VCaP (cell line): Measurements from ENCODE around the gene CAB39.

Source experiments
- H3K27ac ChIP-seq: fragments of 450-650 bp; 2 replicates; pipeline ENCODE4 v1.5.1; 2017
- CTCF ChIP-seq: fragments of 450-650 bp; conservative IDR thresholded peaks from 2 replicates; pipeline ENCODE4 v1.5.1; 2017; ENCODE audit warnings: mild to moderate bottlenecking, moderate library complexity

The CAB39 gene

DNA sequence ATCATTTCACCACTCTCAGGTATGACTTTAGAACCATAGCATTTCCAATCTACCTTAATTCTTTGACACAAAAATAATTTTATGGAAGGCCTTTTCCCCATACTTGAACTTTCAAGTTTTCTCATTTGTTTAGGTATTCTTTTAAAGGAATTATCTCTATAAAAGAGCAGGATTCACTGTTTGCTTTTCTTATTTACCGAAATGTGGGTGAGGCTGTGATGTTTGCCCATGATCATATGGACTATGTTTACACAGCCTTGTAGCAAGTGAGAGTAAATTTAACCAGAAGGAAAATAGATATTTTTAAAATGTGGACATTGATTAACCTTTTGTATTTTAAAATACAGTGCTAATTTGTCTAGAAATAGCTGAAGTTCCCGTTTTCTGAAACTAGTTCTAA is 26.3 kb downstream of the CAB39 start:
- H3K27ac ChIP-seq: peak overlapping the region; percentile 94

GRCh38 chr2:230739961-230740360 is 27.3 kb downstream of the CAB39 start:
- TF ChIP-seq CTCF: no peak
- peak overlapping the region; percentile 94 for H3K27ac ChIP-seq

More for the DNA sequence above, 26.3 kb downstream of the CAB39 start:
- TF ChIP-seq CTCF: no peak

- TF ChIP-seq CTCF: no peak
These were observed 30.1 kb downstream of the CAB39 start for GRCh38 chr2:230742781-230743180.

DNA sequence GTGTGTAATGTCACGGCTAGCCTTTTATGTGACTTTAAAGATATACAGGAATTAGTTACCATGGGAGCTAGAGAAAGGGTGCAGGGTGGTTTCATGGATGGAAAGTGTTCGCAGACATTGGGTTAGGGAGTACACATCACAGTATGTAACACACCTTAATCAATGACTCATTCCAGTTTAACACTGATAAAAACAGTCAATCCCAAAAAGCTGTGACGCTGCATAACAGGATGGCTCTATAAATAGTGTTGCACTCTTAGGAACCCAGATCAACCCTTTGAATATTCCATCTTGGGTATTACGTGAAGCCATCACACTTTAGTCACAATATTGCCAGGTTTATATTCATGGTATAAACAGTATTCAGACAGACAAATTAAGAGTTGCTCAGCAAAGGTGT is 33.6 kb downstream of the CAB39 start:
- TF ChIP-seq CTCF: no peak
- H3K27ac ChIP-seq: no peak overlapping the region

More at GRCh38 chr2:230742781-230743180, 30.1 kb downstream of the CAB39 start:
- H3K27ac ChIP-seq: no peak overlapping the region

- no peak overlapping the region for H3K27ac ChIP-seq
These were observed 35.4 kb downstream of the CAB39 start for GRCh38 chr2:230748087-230748486.

DNA sequence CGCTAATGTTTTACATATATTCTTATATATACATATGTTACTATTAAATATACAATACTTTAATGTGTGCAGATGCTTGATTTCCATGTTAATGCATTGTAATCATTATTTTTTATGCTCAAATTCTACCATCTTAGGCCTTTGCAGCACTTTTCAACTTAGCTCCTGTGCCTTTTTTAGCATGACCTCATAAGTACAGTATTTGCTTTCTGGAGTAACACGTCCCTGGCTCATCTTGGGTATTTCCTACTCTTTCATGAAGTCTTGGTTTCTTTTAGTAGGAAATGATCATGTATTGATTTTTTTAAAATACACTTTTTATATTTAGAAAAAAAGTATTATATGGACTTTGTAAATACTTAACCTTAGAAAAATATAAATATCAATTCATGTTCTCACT is 36.5 kb downstream of the CAB39 start:
- H3K27ac ChIP-seq: no peak overlapping the region
- TF ChIP-seq CTCF: no peak

More at GRCh38 chr2:230748087-230748486, 35.4 kb downstream of the CAB39 start:
- no peak for TF ChIP-seq CTCF

- no peak overlapping the region for H3K27ac ChIP-seq
- TF ChIP-seq CTCF: no peak
These were observed 38.4 kb downstream of the CAB39 start for GRCh38 chr2:230751062-230751461.
